ENCODE measurements around the gene SEZ6L2. TPM values are rescaled to one million over a fixed set of nuclear protein-coding genes. Genes with fewer than 3 reads are reported as not detected.

Gene SEZ6L2
- total and polyA plus RNA-seq, 2 experiments from 2014 or later: 18.0 to 71.9 TPM

Other genes starting within 250 kb of the SEZ6L2 start
- 2.1 and 2.3 TPM in 2 replicates for gene SPN, start 236.3 kb downstream of the SEZ6L2 start, total RNA-seq (2014; rRNA removed; shearing (Covaris generic))
- gene SPN, start 236.3 kb downstream of the SEZ6L2 start, polyA plus RNA-seq (2016; fragmentation: Nextera tagmentation; extraction: Ambion mirVana): 0.52 and 0.82 TPM in 2 replicates
- 102 and 128 TPM in 2 replicates for gene QPRT, start 220.4 kb downstream of the SEZ6L2 start, total RNA-seq (2014; rRNA removed; shearing (Covaris generic))
- gene QPRT, start 220.4 kb downstream of the SEZ6L2 start, polyA plus RNA-seq (2016; fragmentation: Nextera tagmentation; extraction: Ambion mirVana): 65.4 and 79.1 TPM in 2 replicates
- not detected in 2 replicates for gene C16orf54, start 153.6 kb downstream of the SEZ6L2 start, total RNA-seq (2014; rRNA removed; shearing (Covaris generic))
- 2.0 and 3.2 TPM in 2 replicates for gene C16orf54, start 153.6 kb downstream of the SEZ6L2 start, polyA plus RNA-seq (2016; fragmentation: Nextera tagmentation; extraction: Ambion mirVana)
- not detected in 2 replicates for gene ZG16, start 121.3 kb downstream of the SEZ6L2 start, total RNA-seq (2014; rRNA removed; shearing (Covaris generic))
- gene ZG16, start 121.3 kb downstream of the SEZ6L2 start, polyA plus RNA-seq (2016; fragmentation: Nextera tagmentation; extraction: Ambion mirVana): not detected in 2 replicates
- 179 and 192 TPM in 2 replicates for gene KIF22, start 108.8 kb downstream of the SEZ6L2 start, total RNA-seq (2014; rRNA removed; shearing (Covaris generic))
- gene KIF22, start 108.8 kb downstream of the SEZ6L2 start, polyA plus RNA-seq (2016; fragmentation: Nextera tagmentation; extraction: Ambion mirVana): 110 and 120 TPM in 2 replicates
- gene MAZ, start 93.0 kb downstream of the SEZ6L2 start, total RNA-seq (2014; rRNA removed; shearing (Covaris generic)): 181 and 270 TPM in 2 replicates
- 155 and 170 TPM in 2 replicates for gene MAZ, start 93.0 kb downstream of the SEZ6L2 start, polyA plus RNA-seq (2016; fragmentation: Nextera tagmentation; extraction: Ambion mirVana)
- 8.9 and 13.3 TPM in 2 replicates for gene PRRT2, start 87.4 kb downstream of the SEZ6L2 start, total RNA-seq (2014; rRNA removed; shearing (Covaris generic))
- gene PRRT2, start 87.4 kb downstream of the SEZ6L2 start, polyA plus RNA-seq (2016; fragmentation: Nextera tagmentation; extraction: Ambion mirVana): 13.6 and 16.6 TPM in 2 replicates
- 59.7 and 67.6 TPM in 2 replicates for gene PAGR1, start 83.4 kb downstream of the SEZ6L2 start, total RNA-seq (2014; rRNA removed; shearing (Covaris generic))
- 76.7 and 78.7 TPM in 2 replicates for gene PAGR1, start 83.4 kb downstream of the SEZ6L2 start, polyA plus RNA-seq (2016; fragmentation: Nextera tagmentation; extraction: Ambion mirVana)
- gene MVP, start 79.1 kb downstream of the SEZ6L2 start, total RNA-seq (2014; rRNA removed; shearing (Covaris generic)): 2.6 and 3.7 TPM in 2 replicates
- gene MVP, start 79.1 kb downstream of the SEZ6L2 start, polyA plus RNA-seq (2016; fragmentation: Nextera tagmentation; extraction: Ambion mirVana): 1.4 and 2.0 TPM in 2 replicates
- 60.0 and 78.1 TPM in 2 replicates for gene CDIPT, start 36.3 kb downstream of the SEZ6L2 start, total RNA-seq (2014; rRNA removed; shearing (Covaris generic))
- 35.7 and 36.2 TPM in 2 replicates for gene CDIPT, start 36.3 kb downstream of the SEZ6L2 start, polyA plus RNA-seq (2016; fragmentation: Nextera tagmentation; extraction: Ambion mirVana)
- gene ASPHD1, start 938 bp upstream of the SEZ6L2 start, total RNA-seq (2014; rRNA removed; shearing (Covaris generic)): 11.3 and 20.6 TPM in 2 replicates
- 12.4 and 15.5 TPM in 2 replicates for gene ASPHD1, start 938 bp upstream of the SEZ6L2 start, polyA plus RNA-seq (2016; fragmentation: Nextera tagmentation; extraction: Ambion mirVana)
- 8.9 and 12.2 TPM in 2 replicates for gene KCTD13, start 26.7 kb upstream of the SEZ6L2 start, total RNA-seq (2014; rRNA removed; shearing (Covaris generic))
- 8.7 and 10.1 TPM in 2 replicates for gene KCTD13, start 26.7 kb upstream of the SEZ6L2 start, polyA plus RNA-seq (2016; fragmentation: Nextera tagmentation; extraction: Ambion mirVana)
- 39.2 and 50.0 TPM in 2 replicates for gene TMEM219, start 62.5 kb upstream of the SEZ6L2 start, total RNA-seq (2014; rRNA removed; shearing (Covaris generic))
- gene TMEM219, start 62.5 kb upstream of the SEZ6L2 start, polyA plus RNA-seq (2016; fragmentation: Nextera tagmentation; extraction: Ambion mirVana): 81.5 and 82.3 TPM in 2 replicates
- 36.5 and 45.2 TPM in 2 replicates for gene TAOK2, start 74.3 kb upstream of the SEZ6L2 start, total RNA-seq (2014; rRNA removed; shearing (Covaris generic))
- 8.8 and 10.1 TPM in 2 replicates for gene TAOK2, start 74.3 kb upstream of the SEZ6L2 start, polyA plus RNA-seq (2016; fragmentation: Nextera tagmentation; extraction: Ambion mirVana)
- 10.4 and 13.4 TPM in 2 replicates for gene HIRIP3, start 96.1 kb upstream of the SEZ6L2 start, total RNA-seq (2014; rRNA removed; shearing (Covaris generic))
- gene HIRIP3, start 96.1 kb upstream of the SEZ6L2 start, polyA plus RNA-seq (2016; fragmentation: Nextera tagmentation; extraction: Ambion mirVana): 18.5 and 19.1 TPM in 2 replicates
- gene INO80E, start 96.7 kb upstream of the SEZ6L2 start, total RNA-seq (2014; rRNA removed; shearing (Covaris generic)): 71.0 and 92.8 TPM in 2 replicates
- gene INO80E, start 96.7 kb upstream of the SEZ6L2 start, polyA plus RNA-seq (2016; fragmentation: Nextera tagmentation; extraction: Ambion mirVana): 66.0 and 66.2 TPM in 2 replicates
- 7.5 and 10.0 TPM in 2 replicates for gene DOC2A, start 111.5 kb upstream of the SEZ6L2 start, total RNA-seq (2014; rRNA removed; shearing (Covaris generic))
- 9.8 and 10.4 TPM in 2 replicates for gene DOC2A, start 111.5 kb upstream of the SEZ6L2 start, polyA plus RNA-seq (2016; fragmentation: Nextera tagmentation; extraction: Ambion mirVana)
- not detected in 2 replicates for gene C16orf92, start 123.6 kb upstream of the SEZ6L2 start, total RNA-seq (2014; rRNA removed; shearing (Covaris generic))
- gene C16orf92, start 123.6 kb upstream of the SEZ6L2 start, polyA plus RNA-seq (2016; fragmentation: Nextera tagmentation; extraction: Ambion mirVana): 0.34 and 0.56 TPM in 2 replicates
- gene TLCD3B, start 131.7 kb upstream of the SEZ6L2 start, total RNA-seq (2014; rRNA removed; shearing (Covaris generic)): 28.2 and 37.4 TPM in 2 replicates
- gene TLCD3B, start 131.7 kb upstream of the SEZ6L2 start, polyA plus RNA-seq (2016; fragmentation: Nextera tagmentation; extraction: Ambion mirVana): 14.2 and 16.3 TPM in 2 replicates
- 1,113 and 1,306 TPM in 2 replicates for gene ALDOA, start 166.2 kb upstream of the SEZ6L2 start, total RNA-seq (2014; rRNA removed; shearing (Covaris generic))
- gene ALDOA, start 166.2 kb upstream of the SEZ6L2 start, polyA plus RNA-seq (2016; fragmentation: Nextera tagmentation; extraction: Ambion mirVana): 1,054 and 1,067 TPM in 2 replicates
- 108 and 120 TPM in 2 replicates for gene PPP4C, start 176.4 kb upstream of the SEZ6L2 start, total RNA-seq (2014; rRNA removed; shearing (Covaris generic))
- 169 and 170 TPM in 2 replicates for gene PPP4C, start 176.4 kb upstream of the SEZ6L2 start, polyA plus RNA-seq (2016; fragmentation: Nextera tagmentation; extraction: Ambion mirVana)
- 1.1 and 2.3 TPM in 2 replicates for gene TBX6, start 192.4 kb upstream of the SEZ6L2 start, total RNA-seq (2014; rRNA removed; shearing (Covaris generic))
- gene TBX6, start 192.4 kb upstream of the SEZ6L2 start, polyA plus RNA-seq (2016; fragmentation: Nextera tagmentation; extraction: Ambion mirVana): 1.9 and 2.4 TPM in 2 replicates
- 21.8 and 27.8 TPM in 2 replicates for gene YPEL3, start 196.7 kb upstream of the SEZ6L2 start, total RNA-seq (2014; rRNA removed; shearing (Covaris generic))
- 81.7 and 86.1 TPM in 2 replicates for gene YPEL3, start 196.7 kb upstream of the SEZ6L2 start, polyA plus RNA-seq (2016; fragmentation: Nextera tagmentation; extraction: Ambion mirVana)
- gene GDPD3, start 214.0 kb upstream of the SEZ6L2 start, total RNA-seq (2014; rRNA removed; shearing (Covaris generic)): 0.94 TPM in 1 of 2 replicates, not detected in the other
- gene GDPD3, start 214.0 kb upstream of the SEZ6L2 start, polyA plus RNA-seq (2016; fragmentation: Nextera tagmentation; extraction: Ambion mirVana): 1.1 and 1.4 TPM in 2 replicates
- gene MAPK3, start 223.7 kb upstream of the SEZ6L2 start, total RNA-seq (2014; rRNA removed; shearing (Covaris generic)): 14.5 and 22.4 TPM in 2 replicates
- 17.9 and 19.7 TPM in 2 replicates for gene MAPK3, start 223.7 kb upstream of the SEZ6L2 start, polyA plus RNA-seq (2016; fragmentation: Nextera tagmentation; extraction: Ambion mirVana)

All from GM23338 (cell line).